Activated naive CD8-positive, alpha-beta T cell treated with anti-CD3 and anti-CD28 coated beads, Interleukin-2, amount 50 U/mL, for 16 hours (primary cell): Measurements from ENCODE around the gene TTLL8.

ENCODE experiments used
- DNase-seq: peaks from one replicate; pipeline ENCODE4 v3.0.0-alpha.2; 2020; ENCODE audit warnings: low read depth, low spot score

Gene TTLL8

DNA sequence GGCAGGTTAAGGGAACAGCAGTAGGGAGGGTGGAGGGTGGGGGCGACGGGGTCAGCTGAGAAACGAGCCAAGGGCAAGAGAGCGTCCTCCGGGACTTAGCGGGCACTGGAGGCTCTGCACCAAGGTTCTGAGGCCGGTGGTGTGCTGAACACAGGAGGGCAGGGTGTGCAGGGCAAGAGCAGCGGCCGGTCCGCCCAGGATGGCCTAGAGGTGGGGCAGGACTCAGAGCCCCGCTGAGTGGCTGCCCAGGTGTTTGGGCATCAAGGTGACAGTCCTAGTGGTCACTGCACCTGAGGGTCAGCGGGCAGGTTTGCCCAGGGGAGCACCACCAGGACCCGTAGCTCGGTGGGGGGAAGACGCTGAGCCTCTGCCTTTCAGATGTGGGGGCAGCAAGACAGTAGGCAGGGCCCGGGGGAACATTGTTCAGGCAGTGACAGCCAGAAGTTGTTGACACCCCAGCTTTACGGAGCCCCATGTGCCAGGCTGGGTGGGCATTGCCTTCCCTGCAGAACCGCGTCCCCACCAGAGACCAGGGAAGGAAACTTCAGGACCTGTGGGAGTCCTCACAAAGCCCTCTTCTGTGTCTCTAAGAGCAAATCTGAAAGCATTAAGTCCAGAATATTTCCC, 4.5 kb upstream of the TTLL8 start:
- DNase-seq: no peak

DNA sequence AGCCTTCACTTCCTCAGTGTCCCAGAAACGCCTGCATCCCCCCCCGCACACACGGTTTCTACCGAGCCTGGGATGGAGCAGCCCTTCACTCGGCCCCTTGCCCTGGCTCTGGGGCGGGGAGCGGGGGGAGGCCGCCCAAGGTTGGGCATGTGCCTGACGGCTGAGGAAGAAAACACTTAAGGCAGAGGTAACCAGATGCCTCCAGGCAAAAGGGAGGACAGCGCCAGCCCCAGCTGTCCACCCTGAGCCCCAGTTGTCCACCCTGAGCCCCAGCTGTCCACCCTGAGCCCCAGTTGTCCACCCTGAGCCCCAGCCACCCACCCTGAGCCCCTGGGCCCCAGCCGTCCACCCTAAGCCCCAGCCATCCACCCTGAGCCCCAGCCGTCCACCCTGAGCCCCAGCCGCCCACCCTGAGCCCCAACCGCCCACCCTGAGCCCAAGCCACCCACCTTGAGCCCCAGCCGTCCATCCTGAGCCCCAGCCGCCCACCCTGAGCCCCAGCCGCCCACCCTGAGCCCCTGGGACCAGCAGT, 3.8 kb upstream of the TTLL8 start:
- no peak for DNase-seq

DNA sequence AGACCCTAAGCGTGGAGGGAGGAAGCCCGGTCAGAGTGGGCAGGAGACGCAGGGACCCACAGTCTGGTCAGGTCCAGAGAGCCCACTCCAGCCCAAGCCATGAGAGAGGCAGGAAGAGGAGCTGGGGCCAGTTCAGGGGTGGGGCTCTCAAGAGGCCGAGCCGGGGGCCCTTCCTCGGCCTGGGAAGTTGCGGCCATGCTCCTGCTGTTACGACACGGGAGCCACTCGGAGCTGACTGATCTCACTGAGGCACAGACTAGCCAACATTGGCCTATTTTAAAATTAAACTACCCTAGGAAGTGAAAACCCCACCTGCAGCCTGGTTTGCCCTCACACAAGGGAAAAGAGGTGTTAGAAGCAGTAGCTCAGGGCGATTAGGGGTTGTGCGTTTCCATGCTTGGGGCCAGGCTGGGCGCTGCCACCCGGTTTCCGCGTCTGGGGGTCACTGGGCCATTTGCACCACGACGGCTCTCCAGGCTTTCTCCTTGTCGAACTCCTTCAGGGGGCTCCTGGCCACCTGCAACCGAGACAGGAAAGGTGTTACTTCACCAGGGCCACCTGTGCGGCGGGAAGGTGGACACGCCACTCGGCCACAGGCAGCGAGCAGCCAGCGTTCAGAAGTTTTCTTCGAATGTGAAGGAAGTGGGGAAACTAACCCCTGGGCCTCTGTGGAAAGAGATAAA, 3.2 kb upstream of the TTLL8 start:
- no peak for DNase-seq

GRCh38 chr22:50060441-50061140, 2.5 kb upstream of the TTLL8 start:
- DNase-seq: no peak

DNA sequence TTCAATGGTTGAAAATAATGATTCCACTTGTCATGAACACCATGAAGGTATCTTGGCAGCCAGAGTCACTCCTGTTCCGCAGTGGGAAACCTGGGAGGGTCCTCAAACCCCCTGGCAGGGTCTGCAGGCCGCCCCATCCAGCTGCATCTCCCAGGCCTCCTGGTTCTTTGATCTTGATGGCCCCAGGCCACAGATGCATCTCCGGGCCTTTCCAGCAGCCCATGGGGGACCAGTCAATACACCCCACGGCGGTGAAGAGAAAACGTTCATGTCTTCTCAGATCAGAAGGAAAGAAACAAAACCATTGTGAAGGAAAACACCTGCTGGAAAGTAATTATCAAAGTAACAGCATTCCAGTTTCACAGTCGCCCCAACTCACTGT, 1.8 kb upstream of the TTLL8 start:
- no peak for DNase-seq

DNA sequence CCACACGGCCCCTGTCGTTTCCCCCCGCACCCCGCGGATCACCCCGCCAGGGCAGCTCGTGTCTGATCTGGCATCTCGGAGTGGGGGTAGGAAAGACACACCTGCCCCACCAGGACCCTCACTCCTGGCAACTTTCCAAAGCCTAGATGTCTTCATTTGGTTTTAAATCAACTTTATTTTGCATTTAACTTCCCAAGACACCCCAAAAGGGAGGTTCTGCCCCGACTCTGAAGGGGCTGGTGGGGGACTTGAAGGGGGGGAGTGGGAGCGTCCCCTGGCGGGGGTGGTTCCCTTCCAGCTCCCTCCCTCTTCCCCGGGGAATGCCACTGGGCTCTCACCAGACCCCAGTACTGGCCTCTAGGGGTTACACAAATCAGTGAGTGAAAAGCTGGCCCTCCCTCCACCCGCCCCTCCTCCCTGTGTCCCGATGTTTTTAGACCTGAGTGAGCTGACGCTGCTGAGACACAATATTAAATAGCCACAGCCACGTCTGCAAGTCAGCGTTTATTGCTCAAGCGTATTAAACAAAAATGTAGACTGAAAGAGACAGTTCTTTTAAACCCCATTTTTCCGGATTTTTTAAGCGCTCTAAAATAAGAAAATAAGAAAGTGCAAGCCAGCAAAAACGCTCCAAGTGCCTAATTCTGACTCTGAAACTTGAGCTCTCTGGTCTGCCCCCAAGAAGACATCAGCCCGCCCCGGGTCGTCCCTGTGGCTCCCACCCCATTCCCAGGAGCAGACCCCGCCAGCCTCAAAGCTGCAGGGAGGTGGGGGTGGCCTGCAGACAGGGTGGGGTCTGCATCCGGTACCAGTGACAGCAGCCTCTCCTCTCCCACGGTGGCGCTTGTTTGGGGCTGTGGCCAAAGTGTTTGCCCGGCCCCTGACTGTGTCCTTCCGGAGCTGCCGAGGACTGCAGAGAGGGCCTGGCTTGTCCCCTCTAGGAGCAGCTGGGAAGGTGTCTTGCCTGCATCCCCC, 1.1 kb upstream of the TTLL8 start:
- DNase-seq: no peak

GRCh38 chr22:50057278-50058060, 629 bp downstream of the TTLL8 start:
- DNase-seq: no peak

GRCh38 chr22:50056214-50056972, 1.7 kb downstream of the TTLL8 start:
- DNase-seq: no peak

DNA sequence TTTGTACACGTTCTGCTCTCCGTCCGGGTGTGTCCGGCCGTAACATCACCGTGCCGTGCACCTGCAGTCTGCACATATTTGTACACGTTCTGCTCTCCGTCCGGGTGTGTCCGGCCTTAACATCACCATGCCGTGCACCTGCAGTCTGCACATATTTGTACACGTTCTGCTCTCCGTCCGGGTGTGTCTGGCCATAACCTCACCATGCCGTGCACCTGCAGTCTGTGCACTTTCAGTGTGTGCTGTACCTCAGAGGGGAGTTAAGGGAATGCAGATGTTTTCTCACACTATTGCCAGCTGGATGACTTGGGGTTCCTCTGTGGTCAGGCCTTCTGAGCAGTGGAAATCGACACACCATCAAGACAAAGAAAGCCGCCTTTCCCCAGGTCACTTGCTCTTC, 4.2 kb downstream of the TTLL8 start:
- no peak for DNase-seq

DNA sequence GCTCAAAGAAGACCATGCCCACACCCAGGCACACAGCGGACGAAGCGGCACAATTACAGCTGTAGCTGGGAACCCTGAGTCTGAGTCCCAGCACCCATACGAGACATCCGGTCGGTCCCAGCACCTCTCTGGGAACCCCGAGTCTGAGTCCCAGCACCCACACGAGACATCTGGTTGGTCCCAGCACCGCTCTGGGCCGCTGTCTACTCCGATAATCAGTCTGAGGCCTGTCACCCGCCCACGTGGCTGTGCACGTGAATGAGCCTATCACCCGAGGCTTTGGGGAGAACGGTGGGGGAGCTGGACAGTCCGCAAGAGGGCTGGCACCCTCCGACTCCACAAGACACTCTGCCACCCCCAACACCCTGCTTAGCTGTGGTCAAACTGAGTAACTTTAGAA, 6.2 kb downstream of the TTLL8 start:
- no peak for DNase-seq

- DNase-seq: no peak
Observed at GRCh38 chr22:50049299-50050195, 8.6 kb downstream of the TTLL8 start.

- DNase-seq: no peak
Observed at GRCh38 chr22:50048836-50049235, 9.3 kb downstream of the TTLL8 start.

DNA sequence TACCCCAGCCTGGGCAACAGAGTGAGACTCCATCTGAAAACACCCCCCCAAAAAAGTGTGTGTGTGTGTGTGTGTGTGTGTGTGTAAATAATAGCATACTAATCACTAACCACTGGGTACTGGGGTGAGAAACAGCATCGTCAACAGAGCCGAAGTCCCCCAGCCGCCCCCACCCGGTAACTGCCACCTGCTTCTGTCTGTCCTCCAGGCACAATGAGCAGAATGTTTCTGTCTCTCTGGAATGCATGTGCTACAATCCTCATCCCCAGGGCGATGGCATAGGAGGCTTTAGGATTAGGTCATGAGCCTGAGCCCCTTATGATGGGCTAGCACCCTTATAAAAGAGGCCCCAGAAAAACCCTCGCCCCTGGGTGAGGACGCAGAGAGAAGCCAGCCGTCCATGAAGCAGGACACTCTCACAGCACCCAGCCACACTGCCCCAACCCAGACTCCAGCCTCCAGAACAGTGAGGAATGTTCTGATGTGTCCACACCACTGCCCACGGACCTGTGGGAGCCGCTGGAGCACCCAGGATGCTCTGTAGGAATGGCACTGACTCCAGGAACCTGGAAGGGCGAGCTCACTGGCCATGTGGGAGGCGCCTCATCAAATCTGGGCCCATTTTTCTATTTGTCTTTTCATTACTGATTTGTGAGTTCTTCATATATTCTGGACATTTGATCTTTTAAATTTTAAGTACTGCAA, 9.9 kb downstream of the TTLL8 start:
- no peak for DNase-seq

GRCh38 chr22:50047346-50047745, 10.8 kb downstream of the TTLL8 start:
- DNase-seq: no peak

GRCh38 chr22:50046481-50047245, 11.4 kb downstream of the TTLL8 start:
- no peak for DNase-seq

DNA sequence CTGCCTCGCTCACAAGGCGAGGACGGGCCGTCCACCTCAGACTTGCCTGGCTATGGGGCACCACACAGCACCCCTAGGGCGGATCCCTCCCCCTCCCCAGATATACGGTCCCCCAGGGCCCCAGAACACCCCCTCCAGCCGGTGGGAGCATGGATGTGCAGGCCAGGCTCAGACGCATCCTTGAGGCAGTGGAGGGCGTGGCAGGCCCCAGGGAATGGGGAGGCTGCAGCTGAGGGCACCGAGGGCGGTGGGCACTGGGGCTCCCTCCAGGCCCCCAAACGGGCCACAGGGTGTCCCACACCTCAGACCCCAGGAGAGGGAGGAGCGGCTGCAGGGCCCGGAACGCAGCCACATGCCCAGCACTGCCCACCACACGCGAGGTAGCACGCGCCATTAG, 12.1 kb downstream of the TTLL8 start:
- DNase-seq: no peak

GRCh38 chr22:50045211-50046018, 12.7 kb downstream of the TTLL8 start:
- DNase-seq: no peak
